Measurements from ENCODE around the gene NME1.
A peak's percentile ranks its signal among the peaks of the same experiment; 100 is the strongest.

NME1 gene

DNA sequence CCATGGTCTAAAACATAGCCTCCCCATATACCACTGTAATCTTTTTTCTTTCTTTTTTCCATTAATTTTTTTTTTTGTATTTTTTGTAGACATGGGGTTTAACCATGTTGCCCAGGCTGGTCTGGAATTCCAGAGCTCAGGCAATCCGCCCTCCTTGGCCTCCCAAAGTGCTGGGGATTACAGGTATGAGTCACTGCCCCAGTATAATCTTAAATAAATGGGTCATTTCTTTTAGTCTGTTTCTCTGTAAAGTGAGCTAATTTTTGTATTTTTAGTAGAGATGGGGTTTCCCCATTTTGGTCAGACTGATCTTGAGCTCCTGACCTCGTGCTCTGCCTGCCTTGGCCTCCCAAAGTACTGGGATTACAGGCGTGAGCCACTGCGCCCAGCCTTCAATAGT is 5.7 kb upstream of the NME1 start:
- Histone ChIP-seq H3K27ac (ENCODE audit: insufficient read depth, low read length, poor library complexity, severe bottlenecking) (no peak overlapping the region), H3K4me3 (ENCODE audit: insufficient read depth, low read depth, low read length, poor library complexity, severe bottlenecking) (no peak overlapping the region), H3K27me3 (replicated peaks; ENCODE audit: control insufficient read depth, insufficient read depth, low read length, poor library complexity, severe bottlenecking) (no peaks in the 10 kb centered on the region), H3K36me3 (ENCODE audit: control insufficient read depth, insufficient read depth, low read length) (no peaks in the 10 kb centered on the region), H3K4me1 (ENCODE audit: control insufficient read depth, insufficient read depth, low read length, poor library complexity, severe bottlenecking) (no peaks in the 10 kb centered on the region), H3K9me3 (ENCODE audit: control insufficient read depth, low read length) (no peaks in the 10 kb centered on the region)
- DNase-seq: no peak

DNA sequence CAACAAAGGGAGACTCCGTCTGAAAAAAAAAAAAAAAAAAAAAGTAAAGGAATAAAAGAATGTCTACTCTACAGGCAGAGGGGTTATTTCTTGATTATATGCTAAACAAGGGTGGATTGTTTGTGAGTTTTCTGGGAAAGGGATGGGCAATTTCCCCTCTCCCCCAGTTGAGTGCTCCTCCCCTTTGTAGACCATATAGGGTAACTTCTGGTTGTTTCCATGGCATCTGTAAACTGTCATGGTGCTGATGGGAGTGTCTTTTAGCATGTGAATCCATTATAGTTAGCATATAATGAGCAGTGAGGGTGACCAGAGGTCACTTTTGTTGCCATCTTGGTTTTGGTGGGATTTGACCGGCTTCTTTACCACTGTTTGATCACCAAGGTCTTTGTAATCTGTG is 4.2 kb upstream of the NME1 start:
- no peaks in the 10 kb centered on the region for H3K27me3 ChIP-seq (replicated peaks; ENCODE audit: control insufficient read depth, insufficient read depth, low read length, poor library complexity, severe bottlenecking)
- no peak overlapping the region for H3K27ac ChIP-seq (ENCODE audit: insufficient read depth, low read length, poor library complexity, severe bottlenecking)
- H3K36me3 ChIP-seq (ENCODE audit: control insufficient read depth, insufficient read depth, low read length): no peaks in the 10 kb centered on the region
- no peaks in the 10 kb centered on the region for H3K9me3 ChIP-seq (ENCODE audit: control insufficient read depth, low read length)
- H3K4me3 ChIP-seq (ENCODE audit: insufficient read depth, low read depth, low read length, poor library complexity, severe bottlenecking): no peak overlapping the region
- H3K4me1 ChIP-seq (ENCODE audit: control insufficient read depth, insufficient read depth, low read length, poor library complexity, severe bottlenecking): peaks cover 5% of the 10 kb centered on the region
- no peak for DNase-seq

DNA sequence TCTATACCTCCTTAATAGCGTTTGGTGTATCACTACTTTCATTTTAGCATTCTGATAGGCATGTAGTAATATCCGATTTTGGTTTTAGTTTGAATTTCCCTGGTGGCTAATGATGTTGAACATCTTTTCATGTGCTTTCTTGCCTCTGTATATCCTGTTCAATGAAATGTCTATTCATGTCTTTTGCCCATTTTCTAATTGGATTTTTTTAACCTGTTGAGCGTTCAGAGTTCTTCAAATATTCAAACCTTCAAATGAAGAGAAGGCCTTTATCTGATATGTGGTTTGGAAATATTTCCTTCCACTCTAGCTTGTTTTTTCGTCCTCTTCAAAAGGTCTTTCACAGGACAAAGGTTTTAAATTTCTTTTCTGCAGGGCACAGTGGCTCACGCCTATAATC is 2.4 kb upstream of the NME1 start:
- H3K9me3 ChIP-seq (ENCODE audit: control insufficient read depth, low read length): no peaks in the 10 kb centered on the region

DNA sequence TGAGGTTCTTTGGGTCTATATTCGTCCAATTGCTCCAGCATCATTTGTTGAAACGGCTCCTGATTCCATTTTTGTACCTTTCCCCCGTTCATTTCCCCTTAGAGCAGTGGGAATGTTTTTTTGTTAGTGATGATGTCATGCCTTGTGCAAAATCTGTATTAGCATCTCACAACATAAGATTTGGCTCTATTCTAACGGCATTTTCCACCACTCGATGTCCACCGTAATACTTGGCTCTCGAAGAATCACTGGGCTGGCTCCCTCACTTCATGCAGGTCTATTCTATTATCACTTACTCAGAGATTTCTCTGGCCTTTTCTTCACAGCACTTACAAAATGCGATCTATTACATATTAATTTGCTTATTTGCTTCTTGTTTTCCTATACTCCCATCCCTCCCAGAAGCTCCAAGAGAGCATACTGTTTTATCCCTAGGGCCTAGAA is 571 bp upstream of the NME1 start:
- Histone ChIP-seq H3K4me3 (ENCODE audit: insufficient read depth, low read depth, low read length, poor library complexity, severe bottlenecking) (peak overlapping the region; percentile 5), H3K9me3 (ENCODE audit: control insufficient read depth, low read length) (no peaks in the 10 kb centered on the region), H3K4me1 (ENCODE audit: control insufficient read depth, insufficient read depth, low read length, poor library complexity, severe bottlenecking) (peaks cover 10% of the 10 kb centered on the region), H3K27ac (ENCODE audit: insufficient read depth, low read length, poor library complexity, severe bottlenecking) (peak overlapping the region; percentile 66), H3K27me3 (replicated peaks; ENCODE audit: control insufficient read depth, insufficient read depth, low read length, poor library complexity, severe bottlenecking) (no peaks in the 10 kb centered on the region), H3K36me3 (ENCODE audit: control insufficient read depth, insufficient read depth, low read length) (no peaks in the 10 kb centered on the region)
- no peak for DNase-seq

More for the DNA sequence above, 2.4 kb upstream of the NME1 start:
- no peak overlapping the region for H3K27ac ChIP-seq (ENCODE audit: insufficient read depth, low read length, poor library complexity, severe bottlenecking)
- no peaks in the 10 kb centered on the region for H3K36me3 ChIP-seq (ENCODE audit: control insufficient read depth, insufficient read depth, low read length)
- H3K4me1 ChIP-seq (ENCODE audit: control insufficient read depth, insufficient read depth, low read length, poor library complexity, severe bottlenecking): peaks cover 10% of the 10 kb centered on the region
- no peaks in the 10 kb centered on the region for H3K27me3 ChIP-seq (replicated peaks; ENCODE audit: control insufficient read depth, insufficient read depth, low read length, poor library complexity, severe bottlenecking)
- no peak overlapping the region for H3K4me3 ChIP-seq (ENCODE audit: insufficient read depth, low read depth, low read length, poor library complexity, severe bottlenecking)
- no peak for DNase-seq

DNA sequence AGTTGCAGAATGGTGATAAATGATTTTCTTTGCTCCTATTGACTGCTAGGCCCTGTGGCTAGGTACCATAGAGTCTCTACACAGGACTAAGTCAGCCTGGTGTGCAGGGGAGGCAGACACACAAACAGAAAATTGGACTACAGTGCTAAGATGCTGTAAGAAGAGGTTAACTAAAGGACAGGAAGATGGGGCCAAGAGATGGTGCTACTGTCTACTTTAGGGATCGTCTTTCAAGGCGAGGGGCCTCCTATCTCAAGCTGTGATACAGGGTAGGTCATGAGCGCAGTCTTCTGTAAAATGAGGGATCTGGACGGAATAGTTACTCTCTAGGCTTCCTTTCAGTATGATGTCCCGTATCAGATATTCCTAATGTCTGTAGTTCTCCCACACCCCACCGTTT is 817 bp downstream of the NME1 start:
- peak overlapping the region; percentile 49 for H3K27ac ChIP-seq (ENCODE audit: insufficient read depth, low read length, poor library complexity, severe bottlenecking)
- DNase-seq: no peak
- H3K27me3 ChIP-seq (replicated peaks; ENCODE audit: control insufficient read depth, insufficient read depth, low read length, poor library complexity, severe bottlenecking): no peaks in the 10 kb centered on the region
- peaks cover 10% of the 10 kb centered on the region for H3K4me1 ChIP-seq (ENCODE audit: control insufficient read depth, insufficient read depth, low read length, poor library complexity, severe bottlenecking)
- H3K9me3 ChIP-seq (ENCODE audit: control insufficient read depth, low read length): no peaks in the 10 kb centered on the region
- peak overlapping the region; percentile 84 for H3K4me3 ChIP-seq (ENCODE audit: insufficient read depth, low read depth, low read length, poor library complexity, severe bottlenecking)
- peaks cover 5% of the 10 kb centered on the region for H3K36me3 ChIP-seq (ENCODE audit: control insufficient read depth, insufficient read depth, low read length)

DNA sequence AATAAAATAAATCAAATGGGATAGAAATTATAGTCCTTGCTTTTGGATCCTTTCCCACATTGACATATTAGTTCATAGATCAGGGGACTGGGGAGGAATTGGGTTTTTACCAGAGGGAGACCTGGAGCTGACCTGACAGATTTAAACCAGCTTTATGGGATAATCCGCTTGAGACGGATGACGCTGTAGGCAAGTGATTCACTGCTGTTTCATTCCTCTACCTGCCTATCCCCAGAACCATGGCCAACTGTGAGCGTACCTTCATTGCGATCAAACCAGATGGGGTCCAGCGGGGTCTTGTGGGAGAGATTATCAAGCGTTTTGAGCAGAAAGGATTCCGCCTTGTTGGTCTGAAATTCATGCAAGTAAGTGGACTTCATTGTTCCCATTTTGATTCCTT is 2.1 kb downstream of the NME1 start:
- Histone ChIP-seq H3K27ac (ENCODE audit: insufficient read depth, low read length, poor library complexity, severe bottlenecking) (no peak overlapping the region), H3K36me3 (ENCODE audit: control insufficient read depth, insufficient read depth, low read length) (peaks cover 9% of the 10 kb centered on the region), H3K4me1 (ENCODE audit: control insufficient read depth, insufficient read depth, low read length, poor library complexity, severe bottlenecking) (peaks cover 10% of the 10 kb centered on the region), H3K9me3 (ENCODE audit: control insufficient read depth, low read length) (no peaks in the 10 kb centered on the region), H3K27me3 (replicated peaks; ENCODE audit: control insufficient read depth, insufficient read depth, low read length, poor library complexity, severe bottlenecking) (no peaks in the 10 kb centered on the region), H3K4me3 (ENCODE audit: insufficient read depth, low read depth, low read length, poor library complexity, severe bottlenecking) (no peak overlapping the region)
- no peak for DNase-seq

DNA sequence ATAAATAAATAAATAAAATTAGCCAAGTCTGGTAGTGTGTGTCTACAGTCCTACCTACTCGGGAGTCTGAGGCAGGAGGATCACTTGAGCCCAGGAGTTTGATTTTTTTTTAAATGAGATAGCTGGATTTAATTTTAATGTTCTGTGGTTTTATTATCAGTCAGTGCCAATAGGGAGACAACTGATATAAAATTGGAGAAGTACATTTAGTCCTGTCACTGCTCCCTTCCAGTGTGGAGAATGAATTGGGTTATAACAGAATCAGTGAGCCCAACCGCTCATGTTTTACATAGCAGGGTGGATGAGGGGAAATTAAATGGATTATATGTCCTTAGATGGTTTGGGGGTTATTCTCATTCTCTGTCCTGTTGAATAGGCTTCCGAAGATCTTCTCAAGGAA is 6.2 kb downstream of the NME1 start:
- Histone ChIP-seq H3K27ac (ENCODE audit: insufficient read depth, low read length, poor library complexity, severe bottlenecking) (no peak overlapping the region), H3K9me3 (ENCODE audit: control insufficient read depth, low read length) (no peaks in the 10 kb centered on the region), H3K4me3 (ENCODE audit: insufficient read depth, low read depth, low read length, poor library complexity, severe bottlenecking) (no peak overlapping the region), H3K4me1 (ENCODE audit: control insufficient read depth, insufficient read depth, low read length, poor library complexity, severe bottlenecking) (peaks cover 2% of the 10 kb centered on the region), H3K36me3 (ENCODE audit: control insufficient read depth, insufficient read depth, low read length) (peaks cover 22% of the 10 kb centered on the region), H3K27me3 (replicated peaks; ENCODE audit: control insufficient read depth, insufficient read depth, low read length, poor library complexity, severe bottlenecking) (no peaks in the 10 kb centered on the region)
- no peak for DNase-seq

DNA sequence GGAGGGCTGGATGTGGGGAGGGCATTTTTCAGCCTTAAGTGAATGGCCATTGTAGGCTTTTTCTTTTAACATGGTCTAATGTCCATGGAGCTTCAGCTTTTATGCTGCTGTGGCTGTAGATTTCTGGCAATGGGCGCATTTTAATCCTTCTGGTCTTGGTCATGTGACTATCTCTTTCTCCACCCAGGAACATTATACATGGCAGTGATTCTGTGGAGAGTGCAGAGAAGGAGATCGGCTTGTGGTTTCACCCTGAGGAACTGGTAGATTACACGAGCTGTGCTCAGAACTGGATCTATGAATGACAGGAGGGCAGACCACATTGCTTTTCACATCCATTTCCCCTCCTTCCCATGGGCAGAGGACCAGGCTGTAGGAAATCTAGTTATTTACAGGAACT is 8.2 kb downstream of the NME1 start:
- Histone ChIP-seq H3K4me1 (ENCODE audit: control insufficient read depth, insufficient read depth, low read length, poor library complexity, severe bottlenecking) (no peaks in the 10 kb centered on the region), H3K9me3 (ENCODE audit: control insufficient read depth, low read length) (no peaks in the 10 kb centered on the region), H3K27ac (ENCODE audit: insufficient read depth, low read length, poor library complexity, severe bottlenecking) (no peak overlapping the region), H3K27me3 (replicated peaks; ENCODE audit: control insufficient read depth, insufficient read depth, low read length, poor library complexity, severe bottlenecking) (no peaks in the 10 kb centered on the region), H3K4me3 (ENCODE audit: insufficient read depth, low read depth, low read length, poor library complexity, severe bottlenecking) (no peak overlapping the region), H3K36me3 (ENCODE audit: control insufficient read depth, insufficient read depth, low read length) (peaks cover 22% of the 10 kb centered on the region)
- no peak for DNase-seq

DNA sequence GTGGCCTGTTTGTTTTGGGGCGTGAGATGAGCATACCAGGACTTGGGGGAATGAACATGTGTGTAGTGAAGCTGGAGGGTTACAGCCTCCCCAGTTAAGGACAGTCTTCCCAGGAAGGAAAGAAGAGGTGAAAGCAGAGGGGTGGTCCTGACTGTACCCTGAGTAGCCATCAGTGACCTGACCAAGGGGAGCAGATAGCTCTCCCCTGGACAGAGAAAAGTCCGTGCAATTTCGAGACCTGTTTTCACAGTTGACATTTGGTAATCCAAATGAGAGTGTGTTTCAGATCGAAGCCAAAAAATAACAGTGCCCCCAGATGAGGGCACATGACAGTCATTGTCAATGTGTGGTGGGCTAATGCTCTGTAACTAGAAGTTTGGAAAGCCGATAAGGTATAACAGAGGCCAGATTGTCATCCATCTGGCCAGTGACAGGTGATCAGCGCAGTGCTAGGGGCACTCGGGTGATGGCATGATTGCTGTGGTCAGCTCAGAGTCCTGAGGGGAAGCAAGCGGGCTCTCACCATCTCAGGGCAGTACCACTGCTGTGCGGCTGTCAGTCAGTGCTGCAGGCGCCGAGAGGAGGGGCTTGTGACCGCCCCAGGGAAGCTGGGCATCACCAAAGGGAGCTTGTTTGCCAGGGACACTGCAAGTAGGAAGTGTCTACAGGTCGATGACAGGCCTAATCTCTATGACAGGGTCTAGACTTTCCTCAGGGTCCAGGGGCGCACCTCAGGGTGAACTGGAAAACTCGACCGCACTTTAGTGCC is 11.7 kb downstream of the NME1 start:
- H3K36me3 ChIP-seq (ENCODE audit: control insufficient read depth, insufficient read depth, low read length): peaks cover 17% of the 10 kb centered on the region
- H3K4me1 ChIP-seq (ENCODE audit: control insufficient read depth, insufficient read depth, low read length, poor library complexity, severe bottlenecking): no peaks in the 10 kb centered on the region
- no peaks in the 10 kb centered on the region for H3K9me3 ChIP-seq (ENCODE audit: control insufficient read depth, low read length)
- no peak overlapping the region for H3K4me3 ChIP-seq (ENCODE audit: insufficient read depth, low read depth, low read length, poor library complexity, severe bottlenecking)
- H3K27me3 ChIP-seq (replicated peaks; ENCODE audit: control insufficient read depth, insufficient read depth, low read length, poor library complexity, severe bottlenecking): no peaks in the 10 kb centered on the region
- H3K27ac ChIP-seq (ENCODE audit: insufficient read depth, low read length, poor library complexity, severe bottlenecking): no peak overlapping the region
- DNase-seq: no peak

DNA sequence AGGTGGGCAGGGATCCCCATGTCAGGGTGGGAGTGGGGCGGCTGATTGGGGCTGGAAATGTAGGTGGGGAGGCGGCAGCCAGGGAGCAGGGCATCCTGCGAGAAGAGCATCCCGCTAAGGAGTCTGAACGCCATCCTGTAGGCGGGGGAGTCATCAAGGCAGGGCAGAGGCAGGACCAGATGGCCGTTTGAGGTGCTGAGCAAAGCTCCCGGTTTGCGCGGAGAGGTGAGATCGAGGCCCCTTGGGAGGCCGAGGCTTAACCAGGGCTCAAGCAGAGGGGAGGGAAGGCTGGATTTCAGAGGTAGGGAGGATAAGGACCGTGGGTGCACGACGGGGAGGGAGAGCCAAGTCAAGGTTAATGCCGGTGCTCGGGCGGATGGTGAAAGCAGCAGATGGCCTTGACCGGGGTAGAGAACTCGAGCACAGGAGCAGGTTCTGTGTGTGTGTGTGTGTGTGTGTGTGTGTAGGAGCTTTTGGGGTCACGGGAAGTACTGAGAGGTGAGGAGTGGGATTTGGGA is 12.4 kb downstream of the NME1 start:
- no peak for DNase-seq

More for the DNA sequence above, 12.4 kb downstream of the NME1 start:
- Histone ChIP-seq H3K4me3 (ENCODE audit: insufficient read depth, low read depth, low read length, poor library complexity, severe bottlenecking) (peak overlapping the region; percentile 77), H3K4me1 (ENCODE audit: control insufficient read depth, insufficient read depth, low read length, poor library complexity, severe bottlenecking) (no peaks in the 10 kb centered on the region), H3K36me3 (ENCODE audit: control insufficient read depth, insufficient read depth, low read length) (peaks cover 21% of the 10 kb centered on the region), H3K9me3 (ENCODE audit: control insufficient read depth, low read length) (no peaks in the 10 kb centered on the region), H3K27me3 (replicated peaks; ENCODE audit: control insufficient read depth, insufficient read depth, low read length, poor library complexity, severe bottlenecking) (no peaks in the 10 kb centered on the region), H3K27ac (ENCODE audit: insufficient read depth, low read length, poor library complexity, severe bottlenecking) (peak overlapping the region; percentile 68)
